SJCRH30 (cell line): ENCODE data around the gene TRAPPC5. TPM values are rescaled to one million over a fixed set of nuclear protein-coding genes. Genes with fewer than 3 reads are reported as not detected.

ENCODE experiments used
- DNase-seq, 2 experiments: peaks; one replicate each; pipeline ENCODE4 v3.0.0-alpha.2; 2015 to 2020
- H3K27ac ChIP-seq: fragments of 250-450 bp; sonication (Bioruptor Pico); 2 replicates; pipeline ENCODE4 v1.5.1; 2020; ENCODE audit warnings: mild to moderate bottlenecking, moderate library complexity
- H3K27me3 ChIP-seq: fragments of 250-450 bp; sonication (Bioruptor Pico); 2 replicates; pipeline ENCODE4 v1.5.1; 2020; ENCODE audit warnings: mild to moderate bottlenecking, moderate library complexity
- H3K36me3 ChIP-seq: fragments of 250-450 bp; sonication (Bioruptor Pico); 2 replicates; pipeline ENCODE4 v1.5.1; 2020; ENCODE audit warnings: mild to moderate bottlenecking, moderate library complexity
- H3K4me1 ChIP-seq: fragments of 250-450 bp; sonication (Bioruptor Pico); 2 replicates; pipeline ENCODE4 v1.5.1; 2020; ENCODE audit warnings: mild to moderate bottlenecking, moderate library complexity
- H3K4me3 ChIP-seq: fragments of 250-450 bp; sonication (Bioruptor Pico); 2 replicates; pipeline ENCODE4 v1.5.1; 2020; ENCODE audit warnings: mild to moderate bottlenecking, moderate library complexity
- H3K9me3 ChIP-seq: fragments of 250-450 bp; sonication (Bioruptor Pico); replicated peaks from 2 replicates; pipeline ENCODE4 v1.5.1; 2020; ENCODE audit warnings: mild to moderate bottlenecking, moderate library complexity
- total RNA-seq: library from RNA; depleted of rRNA; stranded (reverse); fragments of >200 nt; shearing (Covaris generic); gene quantifications from 2 replicates; pipeline ENCODE4 v1.2.3, GENCODE V29; 2014

Gene TRAPPC5
- total RNA-seq, 1 experiment from 2014 or later: 18.5 TPM

GRCh38 chr19:7710616-7711015 lies 30.0 kb downstream of the TRAPPC5 start:
- no peak for DNase-seq
- Histone ChIP-seq H3K9me3 (no peaks in the 10 kb centered on the region), H3K4me1 (no peaks in the 10 kb centered on the region)

GRCh38 chr19:7715671-7716070 lies 35.0 kb downstream of the TRAPPC5 start:
- Histone ChIP-seq H3K27me3 (no peaks in the 10 kb centered on the region), H3K27ac (no peak overlapping the region), H3K4me3 (no peak overlapping the region), H3K9me3 (no peaks in the 10 kb centered on the region; the same call in 1 of the 2 replicates), H3K36me3 (no peaks in the 10 kb centered on the region), H3K4me1 (no peaks in the 10 kb centered on the region)
- no peak for DNase-seq

More at GRCh38 chr19:7710616-7711015, 30.0 kb downstream of the TRAPPC5 start:
- no peaks in the 10 kb centered on the region for H3K36me3 ChIP-seq
- H3K27ac ChIP-seq: no peak overlapping the region
- no peak overlapping the region for H3K4me3 ChIP-seq
- no peaks in the 10 kb centered on the region for H3K27me3 ChIP-seq

GRCh38 chr19:7716762-7717161 lies 36.1 kb downstream of the TRAPPC5 start:
- DNase-seq: no peak
- Histone ChIP-seq H3K27ac (no peak overlapping the region), H3K36me3 (no peaks in the 10 kb centered on the region), H3K9me3 (no peaks in the 10 kb centered on the region; the same call in 1 of the 2 replicates), H3K4me3 (no peak overlapping the region), H3K4me1 (no peaks in the 10 kb centered on the region), H3K27me3 (no peaks in the 10 kb centered on the region)

GRCh38 chr19:7718668-7719067 lies 38.0 kb downstream of the TRAPPC5 start:
- no peaks in the 10 kb centered on the region for H3K27me3 ChIP-seq
- no peaks in the 10 kb centered on the region for H3K36me3 ChIP-seq
- H3K27ac ChIP-seq: no peak overlapping the region
- no peaks in the 10 kb centered on the region for H3K4me1 ChIP-seq
- H3K9me3 ChIP-seq: no peaks in the 10 kb centered on the region; the same call in 1 of the 2 replicates
- H3K4me3 ChIP-seq: no peak overlapping the region
- DNase-seq: no peak

- Histone ChIP-seq H3K27me3 (no peaks in the 10 kb centered on the region), H3K9me3 (no peaks in the 10 kb centered on the region; the same call in 1 of the 2 replicates), H3K4me3 (no peak overlapping the region), H3K27ac (no peak overlapping the region), H3K36me3 (no peaks in the 10 kb centered on the region), H3K4me1 (no peaks in the 10 kb centered on the region)
- DNase-seq: no peak
These were observed 39.7 kb downstream of the TRAPPC5 start for GRCh38 chr19:7720351-7720750.

- no peak overlapping the region for H3K4me3 ChIP-seq
- H3K36me3 ChIP-seq: no peaks in the 10 kb centered on the region
- DNase-seq: no peak
- H3K9me3 ChIP-seq: no peaks in the 10 kb centered on the region
- H3K27me3 ChIP-seq: no peaks in the 10 kb centered on the region
- H3K4me1 ChIP-seq: no peaks in the 10 kb centered on the region
- H3K27ac ChIP-seq: no peak overlapping the region
These were observed 41.6 kb downstream of the TRAPPC5 start for GRCh38 chr19:7722231-7722651.

GRCh38 chr19:7725791-7726190 lies 45.2 kb downstream of the TRAPPC5 start:
- DNase-seq: no peak
- H3K9me3 ChIP-seq: no peaks in the 10 kb centered on the region
- H3K27me3 ChIP-seq: no peaks in the 10 kb centered on the region
- no peaks in the 10 kb centered on the region for H3K36me3 ChIP-seq
- no peaks in the 10 kb centered on the region for H3K4me1 ChIP-seq
- no peak overlapping the region for H3K4me3 ChIP-seq
- H3K27ac ChIP-seq: no peak overlapping the region

- Histone ChIP-seq H3K27ac (no peak overlapping the region), H3K36me3 (no peaks in the 10 kb centered on the region), H3K4me3 (no peak overlapping the region), H3K4me1 (no peaks in the 10 kb centered on the region), H3K27me3 (no peaks in the 10 kb centered on the region), H3K9me3 (no peaks in the 10 kb centered on the region)
- DNase-seq: no peak
These were observed 48.6 kb downstream of the TRAPPC5 start for GRCh38 chr19:7729211-7729610.

GRCh38 chr19:7729831-7730285 lies 49.2 kb downstream of the TRAPPC5 start:
- Histone ChIP-seq H3K36me3 (no peaks in the 10 kb centered on the region), H3K4me3 (no peak overlapping the region), H3K27me3 (no peaks in the 10 kb centered on the region), H3K4me1 (no peaks in the 10 kb centered on the region), H3K9me3 (no peaks in the 10 kb centered on the region), H3K27ac (no peak overlapping the region)
- no peak for DNase-seq

- no peak for DNase-seq
- no peak overlapping the region for H3K4me3 ChIP-seq
- H3K27ac ChIP-seq: no peak overlapping the region
- H3K9me3 ChIP-seq: no peaks in the 10 kb centered on the region
- H3K4me1 ChIP-seq: no peaks in the 10 kb centered on the region
- no peaks in the 10 kb centered on the region for H3K36me3 ChIP-seq
- no peaks in the 10 kb centered on the region for H3K27me3 ChIP-seq
These were observed 49.9 kb downstream of the TRAPPC5 start for GRCh38 chr19:7730286-7731217.

GRCh38 chr19:7731218-7731595 lies 50.6 kb downstream of the TRAPPC5 start:
- Histone ChIP-seq H3K36me3 (no peaks in the 10 kb centered on the region), H3K9me3 (no peaks in the 10 kb centered on the region), H3K4me1 (no peaks in the 10 kb centered on the region), H3K27ac (no peak overlapping the region), H3K4me3 (no peak overlapping the region), H3K27me3 (no peaks in the 10 kb centered on the region)
- no peak for DNase-seq

- H3K9me3 ChIP-seq: no peaks in the 10 kb centered on the region
- no peak overlapping the region for H3K27ac ChIP-seq
- H3K27me3 ChIP-seq: no peaks in the 10 kb centered on the region
- no peaks in the 10 kb centered on the region for H3K36me3 ChIP-seq
- no peak overlapping the region for H3K4me3 ChIP-seq
- no peaks in the 10 kb centered on the region for H3K4me1 ChIP-seq
- DNase-seq: no peak
These were observed 51.0 kb downstream of the TRAPPC5 start for GRCh38 chr19:7731615-7732014.

- Histone ChIP-seq H3K4me3 (no peak within 1 kb of the TSS), H3K27me3 (no peaks in the 10 kb centered on the region)
- no peak for DNase-seq
These were observed 51.4 kb downstream of the TRAPPC5 start, which contains the start of gene CLEC4G for GRCh38 chr19:7732045-7732444. Gene CLEC4G (minus strand): TSS chr19:7732110. CDS start chr19:7732102, 8 bp downstream.

GRCh38 chr19:7733376-7733775 lies 52.7 kb downstream of the TRAPPC5 start:
- Histone ChIP-seq H3K36me3 (no peaks in the 10 kb centered on the region), H3K27ac (no peak overlapping the region), H3K9me3 (no peaks in the 10 kb centered on the region), H3K4me1 (no peaks in the 10 kb centered on the region), H3K27me3 (no peaks in the 10 kb centered on the region; the same call in 1 of the 2 replicates), H3K4me3 (no peak overlapping the region)
- DNase-seq: no peak

More at GRCh38 chr19:7732045-7732444, 51.4 kb downstream of the TRAPPC5 start, which contains the start of gene CLEC4G:
- Histone ChIP-seq H3K36me3 (no peaks in the 10 kb centered on the region), H3K4me1 (no peaks in the 10 kb centered on the region), H3K9me3 (no peaks in the 10 kb centered on the region), H3K27ac (no peak within 1 kb of the TSS)
